GM18868 (cell line): ENCODE data around the gene GIMAP8.
"Not testable (repeated sequence)": the region's sequence is repeated elsewhere in the genome, so short reads cannot be mapped to it uniquely, and the experiment has no call there.

ENCODE experiments used
- ATAC-seq: cut with Tn5 transposase; IDR thresholded peaks from one replicate; pipeline ENCODE4 v1.9.1; 2021; ENCODE audit warnings: mild to moderate bottlenecking, moderate library complexity; ENCODE audit not compliant: unreplicated experiment

The GIMAP8 gene

GRCh38 chr7:150461520-150461919 is 11.1 kb downstream of the GIMAP8 start:
- ATAC-seq = no peak

- ATAC-seq = no peak
These were observed 12.0 kb downstream of the GIMAP8 start for GRCh38 chr7:150462413-150462812.

- ATAC-seq = no peak
These were observed 13.0 kb downstream of the GIMAP8 start for GRCh38 chr7:150463461-150463860.

GRCh38 chr7:150464962-150465361 is 14.5 kb downstream of the GIMAP8 start:
- no peak for ATAC-seq

GRCh38 chr7:150465414-150465813 is 15.0 kb downstream of the GIMAP8 start:
- no peak for ATAC-seq

- ATAC-seq = no peak
These were observed 16.0 kb downstream of the GIMAP8 start for GRCh38 chr7:150466477-150466876.

- ATAC-seq = no peak
These were observed 17.8 kb downstream of the GIMAP8 start for GRCh38 chr7:150468241-150468640.

GRCh38 chr7:150471886-150472285 is 21.5 kb downstream of the GIMAP8 start:
- no peak for ATAC-seq

- no peak for ATAC-seq
These were observed 23.5 kb downstream of the GIMAP8 start for GRCh38 chr7:150473902-150474301.

GRCh38 chr7:150476285-150476684 is 25.9 kb downstream of the GIMAP8 start:
- ATAC-seq = no peak

- no peak for ATAC-seq
These were observed 26.6 kb downstream of the GIMAP8 start for GRCh38 chr7:150476819-150477631.

- ATAC-seq = no peak
These were observed 28.7 kb downstream of the GIMAP8 start for GRCh38 chr7:150479023-150479716.

- ATAC-seq = no peak
These were observed 30.9 kb downstream of the GIMAP8 start for GRCh38 chr7:150481186-150481920.

- ATAC-seq = no peak
These were observed 31.5 kb downstream of the GIMAP8 start for GRCh38 chr7:150481922-150482321.

GRCh38 chr7:150483514-150483913 is 33.1 kb downstream of the GIMAP8 start:
- ATAC-seq = not testable (repeated sequence)

GRCh38 chr7:150484071-150484470 is 33.6 kb downstream of the GIMAP8 start:
- not testable (repeated sequence) for ATAC-seq

- ATAC-seq = no peak
These were observed 37.2 kb downstream of the GIMAP8 start for GRCh38 chr7:150487625-150488024.

GRCh38 chr7:150489782-150490181 is 39.4 kb downstream of the GIMAP8 start:
- no peak for ATAC-seq

GRCh38 chr7:150493442-150493841 is 43.0 kb downstream of the GIMAP8 start:
- ATAC-seq = not testable (repeated sequence)

GRCh38 chr7:150502519-150502918 is 52.1 kb downstream of the GIMAP8 start:
- ATAC-seq = no peak

GRCh38 chr7:150503155-150503554 is 52.7 kb downstream of the GIMAP8 start:
- ATAC-seq = no peak

GRCh38 chr7:150503581-150503980 is 53.2 kb downstream of the GIMAP8 start:
- ATAC-seq = no peak
